ENCODE data around the gene ABCA8.

DNA sequence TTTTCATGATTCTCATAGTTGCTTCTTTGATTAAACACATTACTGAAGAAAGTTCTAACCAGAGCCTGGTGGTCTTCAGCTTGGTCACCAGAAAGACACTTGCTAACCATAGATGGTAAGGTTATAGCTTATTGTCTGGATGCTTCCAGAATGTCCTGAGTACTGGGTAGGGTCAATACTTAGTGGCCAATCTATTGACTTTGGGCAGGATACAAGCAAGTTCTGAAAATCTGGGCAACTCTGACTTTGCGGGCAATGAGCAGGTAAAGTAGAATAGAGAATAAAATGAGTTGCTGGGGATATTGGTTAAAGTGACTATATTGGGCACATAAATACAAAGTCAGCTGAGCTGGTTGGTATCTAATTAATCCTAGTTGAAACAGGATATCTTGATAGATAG is 63.0 kb downstream of the ABCA8 start:
- TF ChIP-seq, protein P1, sequence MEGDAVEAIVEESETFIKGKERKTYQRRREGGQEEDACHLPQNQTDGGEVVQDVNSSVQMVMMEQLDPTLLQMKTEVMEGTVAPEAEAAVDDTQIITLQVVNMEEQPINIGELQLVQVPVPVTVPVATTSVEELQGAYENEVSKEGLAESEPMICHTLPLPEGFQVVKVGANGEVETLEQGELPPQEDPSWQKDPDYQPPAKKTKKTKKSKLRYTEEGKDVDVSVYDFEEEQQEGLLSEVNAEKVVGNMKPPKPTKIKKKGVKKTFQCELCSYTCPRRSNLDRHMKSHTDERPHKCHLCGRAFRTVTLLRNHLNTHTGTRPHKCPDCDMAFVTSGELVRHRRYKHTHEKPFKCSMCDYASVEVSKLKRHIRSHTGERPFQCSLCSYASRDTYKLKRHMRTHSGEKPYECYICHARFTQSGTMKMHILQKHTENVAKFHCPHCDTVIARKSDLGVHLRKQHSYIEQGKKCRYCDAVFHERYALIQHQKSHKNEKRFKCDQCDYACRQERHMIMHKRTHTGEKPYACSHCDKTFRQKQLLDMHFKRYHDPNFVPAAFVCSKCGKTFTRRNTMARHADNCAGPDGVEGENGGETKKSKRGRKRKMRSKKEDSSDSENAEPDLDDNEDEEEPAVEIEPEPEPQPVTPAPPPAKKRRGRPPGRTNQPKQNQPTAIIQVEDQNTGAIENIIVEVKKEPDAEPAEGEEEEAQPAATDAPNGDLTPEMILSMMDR (conservative IDR thresholded peaks at IDR 0.05 in 1 of 2, IDR thresholded peaks at IDR 0.05 in 1 of 2; ENCODE audit: low read depth in 1 of 2, low read length in 2 of 2) = no peak
- TF ChIP-seq EZH2 (IDR thresholded peaks at IDR 0.05; ENCODE audit: low read length, missing control alignments) = no peak

Measured in fibroblast of lung (primary cell).